Fibroblast of skin of left biceps (primary cell): ENCODE data around the gene NEURL1.

Source experiments
- DNase-seq, 2 experiments: peaks; one replicate each; pipeline ENCODE4 v3.0.0-alpha.2; 2013; ENCODE audit warnings: low read depth in 2 of 2

The NEURL1 gene

DNA sequence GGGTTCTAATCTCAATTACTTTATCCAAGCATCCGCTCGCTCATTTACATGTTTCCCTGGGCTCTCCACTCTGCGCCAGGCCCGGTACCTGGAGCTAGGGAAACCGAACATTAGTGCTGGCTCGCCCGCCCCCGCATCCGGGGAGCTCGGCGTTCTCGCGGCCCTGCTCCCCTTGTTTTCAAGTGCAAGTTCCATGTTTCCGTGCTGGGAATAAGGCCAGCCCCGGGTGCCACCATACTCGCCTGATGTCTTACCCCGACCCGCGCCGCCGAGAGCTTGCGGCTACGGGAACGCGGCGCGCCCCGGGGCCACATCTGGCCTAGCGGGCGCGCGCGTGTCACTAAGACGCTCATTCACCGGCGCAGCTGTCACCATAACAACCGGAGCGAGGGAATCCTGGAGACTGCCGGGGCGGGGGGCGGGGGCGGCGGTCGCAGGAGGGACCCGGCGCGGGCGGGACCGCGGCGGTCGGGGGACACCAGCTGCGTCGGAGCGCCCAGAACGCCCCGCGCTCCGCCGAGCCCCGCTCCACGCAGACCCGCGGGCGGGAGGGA, at the start of gene NEURL1:
Gene NEURL1, plus strand, starts transcription at position 344 of the 554 bp plus-strand sequence. CDS start 683 bp downstream, outside the sequence.
- no peak for DNase-seq

- no peak for DNase-seq
Measured at GRCh38 chr10:103444478-103444877, 49.0 kb upstream of the NEURL1 start.

DNA sequence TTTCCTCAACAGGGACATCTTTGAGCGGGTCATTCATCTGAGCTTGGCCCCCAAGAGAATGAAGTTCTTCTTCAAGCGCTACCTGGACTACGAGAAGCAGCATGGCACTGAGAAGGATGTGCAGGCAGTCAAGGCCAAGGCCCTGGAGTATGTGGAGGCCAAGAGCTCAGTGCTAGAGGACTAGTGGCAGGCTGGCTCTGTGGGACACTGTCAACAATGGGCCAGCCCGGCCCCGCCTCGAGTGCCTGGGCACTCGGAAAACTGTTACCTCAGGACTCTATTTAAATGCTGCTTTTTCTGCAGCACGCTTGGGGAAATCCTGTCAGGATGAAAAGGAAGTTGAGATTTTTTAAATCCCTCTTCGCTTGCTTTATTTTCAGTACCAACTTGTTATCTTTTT, 48.1 kb upstream of the NEURL1 start:
- no peak for DNase-seq

- DNase-seq, result no peak
Measured at GRCh38 chr10:103445767-103446567, 47.5 kb upstream of the NEURL1 start.

DNA sequence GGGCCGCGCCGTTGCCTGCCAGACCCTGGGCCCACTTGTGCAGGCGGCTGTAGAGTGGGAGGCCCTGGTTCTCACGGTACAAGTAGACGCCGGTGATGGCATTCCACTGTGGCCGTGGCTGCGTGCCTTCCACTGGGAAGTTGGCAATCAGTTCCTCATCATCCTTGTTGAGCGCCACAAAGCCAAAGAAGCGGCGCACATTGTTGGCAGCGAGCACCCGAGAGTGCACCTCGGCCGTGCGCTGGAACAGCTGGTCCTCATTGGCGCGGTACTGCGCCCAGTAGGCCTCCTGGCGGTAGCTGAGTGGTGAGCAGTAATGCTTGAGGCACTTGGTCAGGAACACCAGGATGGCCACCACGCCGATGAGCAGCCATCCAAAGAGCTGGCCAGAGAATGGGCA, 46.3 kb upstream of the NEURL1 start:
- no peak for DNase-seq

DNA sequence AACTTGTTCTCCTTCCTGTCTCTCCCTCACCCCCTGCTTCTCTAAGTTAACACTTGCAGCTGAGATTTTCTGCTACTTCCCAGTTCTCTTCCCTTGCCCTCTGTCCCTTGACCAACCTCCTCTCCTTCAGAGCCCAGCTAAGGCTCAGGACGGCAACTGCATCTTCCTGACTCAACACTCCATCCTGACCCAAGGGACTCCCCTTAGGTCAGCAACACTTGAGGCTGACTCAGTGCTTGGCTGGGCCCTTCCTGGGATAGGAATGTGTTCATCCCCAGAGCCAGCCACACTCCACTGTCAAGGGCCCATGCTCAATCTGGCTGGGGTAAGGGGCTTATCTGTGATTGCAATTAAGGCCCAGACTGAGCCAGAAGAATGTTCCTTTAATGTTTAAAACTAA, 44.8 kb upstream of the NEURL1 start:
- peak; percentile 36 to 39 for DNase-seq

- no peak for DNase-seq
Measured at GRCh38 chr10:103449208-103450144, 44.0 kb upstream of the NEURL1 start.

DNA sequence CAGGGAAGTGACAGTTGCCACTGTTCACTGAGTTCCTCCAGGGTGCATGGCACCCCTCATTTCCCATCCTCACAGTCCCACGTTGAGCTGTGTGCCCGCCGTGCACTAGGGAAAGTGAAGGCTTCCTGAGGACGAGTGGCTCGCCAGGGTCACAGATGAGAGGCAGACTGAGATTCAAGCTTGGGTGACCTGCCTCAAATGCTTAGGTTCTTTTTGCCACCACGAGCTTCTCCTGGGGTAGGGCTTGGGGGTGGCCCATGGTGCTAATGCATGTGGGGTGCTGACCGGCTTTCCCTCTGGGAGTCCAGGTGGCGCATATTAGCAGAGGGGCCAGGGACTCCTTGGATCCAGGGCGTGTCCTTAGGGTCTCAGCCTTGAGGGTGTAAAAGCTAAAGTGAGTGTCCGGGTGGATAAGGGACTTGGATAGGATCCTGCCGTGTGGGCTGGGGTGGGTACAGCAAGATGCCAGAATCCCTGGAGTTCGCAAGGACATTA, 43.3 kb upstream of the NEURL1 start:
- DNase-seq, result no peak

DNA sequence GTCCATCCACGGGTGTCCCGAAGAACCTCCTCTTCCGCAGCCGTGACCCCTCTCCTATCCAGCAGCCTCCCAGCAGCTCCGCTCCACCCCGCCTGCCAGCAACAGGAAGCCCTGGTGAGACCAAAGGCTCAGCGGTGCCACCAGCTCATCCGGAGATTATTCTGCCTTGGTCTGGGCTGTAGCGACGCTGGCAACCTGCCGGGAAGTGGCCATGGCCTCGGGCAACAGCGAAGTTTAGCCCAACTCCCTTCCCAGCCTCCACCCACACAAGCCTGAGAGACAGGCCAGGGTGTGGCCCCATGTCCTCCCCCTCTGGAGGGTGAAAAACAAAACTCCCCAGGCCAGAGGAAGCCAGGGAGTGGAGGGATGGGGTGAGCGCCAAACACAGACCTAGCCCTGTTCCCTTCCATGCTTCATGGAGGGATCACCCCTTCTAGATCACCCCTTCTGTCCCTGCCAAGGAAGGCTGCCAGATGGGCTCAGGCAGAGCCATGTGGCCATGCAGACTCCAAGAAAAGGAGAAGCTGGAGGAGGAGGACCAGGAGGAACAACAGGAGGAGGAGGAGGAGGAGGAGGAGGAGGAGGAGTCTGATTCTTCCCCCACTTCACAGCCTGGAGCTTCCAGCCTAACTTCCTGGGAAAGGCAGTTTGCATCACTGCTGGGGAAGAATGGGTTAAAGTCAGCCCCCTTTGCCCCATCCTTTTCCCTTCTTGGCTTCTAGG, 42.3 kb upstream of the NEURL1 start:
- DNase-seq, result no peak

DNA sequence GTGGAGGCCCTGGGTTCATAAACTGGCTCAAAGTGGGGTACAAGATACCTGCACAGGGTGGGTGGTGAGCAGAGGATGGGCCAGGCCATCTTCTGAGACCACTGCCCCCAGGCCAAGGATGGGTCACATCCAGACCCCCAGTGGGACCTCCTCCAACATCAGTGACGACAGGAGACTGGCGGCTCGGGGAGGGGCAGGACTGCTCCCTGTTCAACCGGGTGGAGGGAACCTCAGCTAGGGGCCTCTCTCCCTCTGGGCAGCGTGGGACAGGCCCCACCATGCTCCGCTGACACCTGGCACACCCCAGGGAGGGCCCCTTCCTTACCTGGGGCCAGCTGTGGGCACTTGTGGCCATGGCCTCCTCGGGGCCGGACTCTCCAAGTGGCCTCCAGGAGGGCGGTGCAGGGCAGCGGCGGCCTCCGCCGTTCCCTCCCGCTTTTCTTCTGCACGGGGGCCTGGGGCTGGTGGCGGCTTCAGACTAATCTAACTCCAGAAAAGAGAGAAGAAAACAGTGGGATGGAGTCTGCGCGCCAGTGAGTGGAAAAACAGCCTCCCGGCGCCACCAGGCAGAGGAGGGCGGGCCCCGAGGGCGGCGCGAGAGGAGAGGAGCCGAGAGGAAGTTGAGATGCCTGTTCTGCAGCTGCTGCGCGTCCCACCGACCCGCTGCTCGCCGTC, 41.5 kb upstream of the NEURL1 start, which contains the start of gene CALHM2:
Gene CALHM2, minus strand, starts transcription at position 540 of the 675 bp plus-strand sequence. CDS start 2,429 bp downstream, outside the sequence.
- no peak for DNase-seq

GRCh38 chr10:103452506-103453230, 40.8 kb upstream of the NEURL1 start:
- no peak for DNase-seq

DNA sequence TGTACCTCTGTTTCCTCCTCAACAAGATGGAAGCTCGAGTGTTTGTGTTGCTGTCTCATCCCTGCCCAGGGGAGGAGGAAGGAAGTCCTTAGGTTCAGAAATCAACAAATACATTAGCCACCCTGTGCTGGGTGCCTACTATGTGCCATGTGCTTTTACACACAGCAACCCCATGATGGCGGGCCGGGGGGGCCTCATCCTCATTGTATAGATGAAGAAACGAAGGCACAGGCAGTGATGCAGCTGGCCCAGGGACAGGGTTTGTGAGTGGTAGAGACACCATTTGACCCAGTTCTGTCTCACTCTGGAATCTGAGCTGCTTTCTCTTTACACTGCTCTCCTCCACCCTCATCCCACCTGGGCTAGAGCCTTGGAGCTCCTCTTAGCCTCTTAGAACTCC, 39.5 kb upstream of the NEURL1 start:
- no peak for DNase-seq

DNA sequence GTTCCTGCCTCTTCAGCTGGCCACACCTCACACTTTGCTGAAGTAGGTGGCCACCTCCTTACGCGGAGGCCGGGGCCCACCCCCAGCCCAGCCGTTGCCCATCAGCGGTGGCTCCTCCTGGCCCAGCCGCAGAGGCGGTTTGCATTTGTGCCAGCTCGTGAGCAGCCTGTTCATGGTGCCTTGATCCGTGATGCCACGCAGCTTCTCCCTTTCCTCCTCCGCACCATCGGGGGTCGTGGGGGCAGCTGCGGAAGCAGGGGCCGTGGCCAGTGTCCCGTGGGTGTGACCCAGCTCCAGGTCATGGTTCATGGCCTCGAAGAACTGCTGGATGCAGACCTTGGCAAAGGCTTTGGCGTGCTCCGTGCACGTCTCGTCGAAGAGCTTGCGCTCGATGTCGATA, 38.3 kb upstream of the NEURL1 start:
- no peak for DNase-seq

DNA sequence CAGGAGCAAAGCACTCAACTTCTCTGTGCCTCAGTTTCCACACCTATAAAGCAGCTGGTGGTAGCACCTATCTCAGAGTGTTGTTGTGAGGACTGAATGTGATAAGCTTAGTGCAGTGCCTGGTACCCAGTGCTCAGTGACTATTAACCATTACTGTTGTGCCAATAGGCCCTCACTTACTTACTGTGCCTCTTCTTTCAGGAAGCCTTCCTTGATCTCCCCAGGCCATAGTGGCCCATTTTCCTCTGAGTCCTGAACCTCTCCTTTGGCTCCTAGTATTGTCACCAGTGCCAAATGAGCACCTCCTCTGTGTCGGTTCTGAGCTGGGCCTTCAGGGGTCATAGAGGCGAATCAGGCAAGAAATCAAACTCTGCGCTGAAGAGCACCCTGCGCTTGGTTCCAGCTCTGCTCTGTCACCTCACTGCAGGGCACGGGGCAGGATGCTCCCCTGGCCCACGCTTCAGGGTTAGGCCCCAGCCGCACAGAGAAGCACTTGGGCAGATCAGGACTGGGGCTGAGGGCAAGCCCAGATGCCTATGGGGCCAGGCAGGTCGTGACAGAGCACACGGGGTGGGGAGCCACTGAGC, 37.3 kb upstream of the NEURL1 start:
- no peak for DNase-seq

- no peak for DNase-seq
Measured at GRCh38 chr10:103457176-103457712, 36.3 kb upstream of the NEURL1 start.

GRCh38 chr10:103457896-103458583, 35.5 kb upstream of the NEURL1 start:
- DNase-seq, result no peak

GRCh38 chr10:103458720-103459119, 34.8 kb upstream of the NEURL1 start, which contains the start of gene CALHM1:
CALHM1 (minus strand) TSS chr10:103458900; CDS start chr10:103458751, 149 bp downstream.
- no peak for DNase-seq

- no peak for DNase-seq
Measured at GRCh38 chr10:103459615-103460014, 33.9 kb upstream of the NEURL1 start.

GRCh38 chr10:103463499-103463898, 30.0 kb upstream of the NEURL1 start:
- no peak for DNase-seq
